HepG2 (cell line): ENCODE results near the gene DPP7. TPM values are rescaled to one million over a fixed set of nuclear protein-coding genes. Genes with fewer than 3 reads are reported as not detected.
A peak's percentile ranks its signal among the peaks of the same experiment; 100 is the strongest.

Source experiments
- CEBPG ChIP-seq: IDR thresholded peaks from 2 replicates; pipeline ENCODE4 v1.6.1; 2016
- IRF1 ChIP-seq: sonication (generic); formaldehyde crosslinking; IDR thresholded peaks from 2 replicates; pipeline ENCODE4 v1.4.0; 2020; ENCODE audit warnings: low read depth, mild to moderate bottlenecking, missing genetic modification reagents
- KLF11 ChIP-seq: IDR thresholded peaks from 2 replicates; pipeline ENCODE4 v1.6.1; 2016; ENCODE audit warnings: missing compliant biosample characterization
- MXD3 ChIP-seq: IDR thresholded peaks from 2 replicates; pipeline ENCODE4 v1.6.1; 2016; ENCODE audit warnings: mild to moderate bottlenecking, missing biosample characterization, missing genetic modification reagents
- MYC ChIP-seq: sonication (generic); formaldehyde crosslinking; IDR thresholded peaks from 2 replicates; pipeline ENCODE4 v1.9.0; 2021; ENCODE audit warnings: missing genetic modification reagents, borderline replicate concordance
- PHB2 ChIP-seq: fragments of 450-650 bp; IDR thresholded peaks from 2 replicates; pipeline ENCODE4 v1.6.1; 2018; ENCODE audit not compliant: partially characterized antibody
- RBFOX2 ChIP-seq: fragments of 200-400 bp; formaldehyde crosslinking; IDR thresholded peaks from 2 replicates; pipeline ENCODE4 v1.6.1; 2017; ENCODE audit warnings: low read depth, mild to moderate bottlenecking, low read length
- RBM39 ChIP-seq: fragments of 200-400 bp; formaldehyde crosslinking; IDR thresholded peaks from one replicate; pipeline ENCODE4 v1.6.1; 2018; ENCODE audit warnings: antibody characterized with exemption, mild to moderate bottlenecking, low read depth, low read length; ENCODE audit not compliant: poor library complexity, severe bottlenecking
- RCOR2 ChIP-seq: IDR thresholded peaks from 2 replicates; pipeline ENCODE4 v1.6.1; 2016; ENCODE audit warnings: missing biosample characterization, missing genetic modification reagents
- SNAPC5 ChIP-seq: sonication (generic); formaldehyde crosslinking; IDR thresholded peaks from 2 replicates; pipeline ENCODE4 v1.8.1; 2023; ENCODE audit warnings: mild to moderate bottlenecking, missing genetic modification reagents, borderline replicate concordance
- SP2 ChIP-seq: sonication (generic); formaldehyde crosslinking; IDR thresholded peaks from 2 replicates; pipeline ENCODE4 v1.5.1; 2020; ENCODE audit warnings: mild to moderate bottlenecking, missing genetic modification reagents
- TEAD2 ChIP-seq: sonication (generic); formaldehyde crosslinking; IDR thresholded peaks from 2 replicates; pipeline ENCODE4 v1.9.0; 2021; ENCODE audit warnings: missing genetic modification reagents
- TIGD3 ChIP-seq: sonication (generic); formaldehyde crosslinking; IDR thresholded peaks from 2 replicates; pipeline ENCODE4 v1.5.1; 2020; ENCODE audit warnings: mild to moderate bottlenecking, missing genetic modification reagents, borderline replicate concordance
- XRCC5 ChIP-seq: fragments of 200-400 bp; formaldehyde crosslinking; optimal IDR thresholded peaks from 2 replicates; pipeline ENCODE3; 2017; ENCODE audit warnings: mild to moderate bottlenecking, low read length
- ZMAT3 ChIP-seq: sonication (generic); formaldehyde crosslinking; conservative IDR thresholded peaks from 2 replicates; pipeline ENCODE4 v1.7.0; 2021; ENCODE audit warnings: missing genetic modification reagents
- ZNF230 ChIP-seq: sonication (generic); formaldehyde crosslinking; IDR thresholded peaks from 2 replicates; pipeline ENCODE4 v1.4.0; 2020; ENCODE audit warnings: mild to moderate bottlenecking, missing genetic modification reagents
- ZNF232 ChIP-seq: sonication (generic); formaldehyde crosslinking; IDR thresholded peaks from 2 replicates; pipeline ENCODE4 v1.4.0; 2020; ENCODE audit warnings: missing genetic modification reagents, borderline replicate concordance
- ZNF34 ChIP-seq: sonication (generic); formaldehyde crosslinking; IDR thresholded peaks from 2 replicates; pipeline ENCODE4 v1.4.0; 2020; ENCODE audit warnings: mild to moderate bottlenecking, missing genetic modification reagents, borderline replicate concordance
- ZNF597 ChIP-seq: sonication (generic); formaldehyde crosslinking; IDR thresholded peaks from 2 replicates; pipeline ENCODE4 v1.5.0; 2020; ENCODE audit warnings: missing genetic modification reagents
- ZNF629 ChIP-seq: sonication (generic); formaldehyde crosslinking; conservative IDR thresholded peaks from 2 replicates; pipeline ENCODE4 v1.5.0; 2020; ENCODE audit warnings: missing genetic modification reagents
- polyA plus RNA-seq, 8 experiments: library from polyadenylated mRNA; depleted of rRNA in 3 of 8; stranded (reverse) in 7 of 8; unstranded in 1 of 8; fragments of >200 nt; fragmentation: Illumina TruSeq in 4 of 8; extraction: Trizol in 4 of 8; gene quantifications; 2 replicates each; pipeline versions ENCODE4 v1.2.1 to v1.2.3, GENCODE V29; 2011 to 2016; ENCODE audit warnings: low read depth in 4 of 8, missing spikeins in 1 of 8, mixed read lengths in 1 of 8; ENCODE audit not compliant: insufficient read depth in 1 of 8
- total RNA-seq, 5 experiments: library from RNA; depleted of rRNA; stranded (reverse); fragments of >200 nt; fragmentation: Illumina TruSeq; extraction: Trizol; gene quantifications; 2 replicates each; pipeline ENCODE4 v1.2.3, GENCODE V29; 2016; ENCODE audit warnings: low read depth in 1 of 5

DPP7 gene
- total and polyA plus RNA-seq, 2 of the 13 experiments (the other 11 are each of a cell fraction or from before 2014, with no cell fraction given): 1.2 to 4.5 TPM

- TF ChIP-seq ZNF629 (CRISPR knock-in tag) (no peak), ZNF34 (CRISPR knock-in tag) (no peak), ZNF230 (CRISPR knock-in tag) (no peak), IRF1 (0 out of 2 replicates have a peak, but pooled peaks have one; percentile 9), XRCC5 (peak; percentile 46), PHB2 (no peak), KLF11 (no peak), MXD3 (CRISPR knock-in tag) (peak; percentile 33; the same call in 1 of the 2 replicates), MYC (CRISPR knock-in tag) (peak; percentile 85; the same call in 1 of the 2 replicates), ZNF232 (peak; percentile 39; the same call in 1 of the 2 replicates), TEAD2 (CRISPR knock-in tag) (no peak), RCOR2 (CRISPR knock-in tag) (no peak), TIGD3 (CRISPR knock-in tag) (no peak), ZNF597 (0 out of 2 replicates have a peak, but pooled peaks have one; percentile 37), SP2 (CRISPR knock-in tag) (peak; percentile 58), CEBPG (CRISPR knock-in tag) (no peak), RBM39 (no peak), ZMAT3 (CRISPR knock-in tag) (no peak; the same call in 1 of the 2 replicates), RBFOX2 (peak; percentile 95), SNAPC5 (0 out of 2 replicates have a peak, but pooled peaks have one; percentile 66)
Observed at GRCh38 chr9:137129456-137130175, 15.1 kb upstream of the DPP7 start (continued).
